GM12801 (cell line): Measurements from ENCODE around the gene STOX2.

ENCODE experiments used
- TF ChIP-seq, protein P1 (sequence below): IDR thresholded peaks from one replicate; pipeline ENCODE4 v1.5.1; 2011; ENCODE audit warnings: control low read depth; ENCODE audit not compliant: insufficient read length; ENCODE audit errors: extremely low read depth

The STOX2 gene

DNA sequence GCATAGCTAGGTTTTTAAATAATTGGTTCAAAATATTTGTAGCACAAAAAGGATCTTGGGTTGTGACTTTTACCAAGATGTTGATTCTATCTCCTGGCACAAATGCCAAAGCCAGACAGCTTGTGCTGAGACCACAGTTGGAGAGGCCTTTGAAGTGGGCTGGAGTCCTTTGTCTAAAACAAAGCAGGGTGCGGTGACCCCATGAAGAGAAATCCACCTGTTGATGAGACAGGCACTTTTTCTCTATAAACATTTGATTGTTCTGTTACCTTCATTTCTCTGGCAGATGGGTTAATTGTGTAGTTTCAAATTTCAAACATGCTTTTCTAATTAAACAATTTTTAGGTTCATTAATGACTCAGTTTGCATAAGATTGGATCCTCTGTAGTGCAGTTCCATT lies 56.7 kb downstream of the STOX2 start:
- TF ChIP-seq, protein P1, sequence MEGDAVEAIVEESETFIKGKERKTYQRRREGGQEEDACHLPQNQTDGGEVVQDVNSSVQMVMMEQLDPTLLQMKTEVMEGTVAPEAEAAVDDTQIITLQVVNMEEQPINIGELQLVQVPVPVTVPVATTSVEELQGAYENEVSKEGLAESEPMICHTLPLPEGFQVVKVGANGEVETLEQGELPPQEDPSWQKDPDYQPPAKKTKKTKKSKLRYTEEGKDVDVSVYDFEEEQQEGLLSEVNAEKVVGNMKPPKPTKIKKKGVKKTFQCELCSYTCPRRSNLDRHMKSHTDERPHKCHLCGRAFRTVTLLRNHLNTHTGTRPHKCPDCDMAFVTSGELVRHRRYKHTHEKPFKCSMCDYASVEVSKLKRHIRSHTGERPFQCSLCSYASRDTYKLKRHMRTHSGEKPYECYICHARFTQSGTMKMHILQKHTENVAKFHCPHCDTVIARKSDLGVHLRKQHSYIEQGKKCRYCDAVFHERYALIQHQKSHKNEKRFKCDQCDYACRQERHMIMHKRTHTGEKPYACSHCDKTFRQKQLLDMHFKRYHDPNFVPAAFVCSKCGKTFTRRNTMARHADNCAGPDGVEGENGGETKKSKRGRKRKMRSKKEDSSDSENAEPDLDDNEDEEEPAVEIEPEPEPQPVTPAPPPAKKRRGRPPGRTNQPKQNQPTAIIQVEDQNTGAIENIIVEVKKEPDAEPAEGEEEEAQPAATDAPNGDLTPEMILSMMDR = no peak

DNA sequence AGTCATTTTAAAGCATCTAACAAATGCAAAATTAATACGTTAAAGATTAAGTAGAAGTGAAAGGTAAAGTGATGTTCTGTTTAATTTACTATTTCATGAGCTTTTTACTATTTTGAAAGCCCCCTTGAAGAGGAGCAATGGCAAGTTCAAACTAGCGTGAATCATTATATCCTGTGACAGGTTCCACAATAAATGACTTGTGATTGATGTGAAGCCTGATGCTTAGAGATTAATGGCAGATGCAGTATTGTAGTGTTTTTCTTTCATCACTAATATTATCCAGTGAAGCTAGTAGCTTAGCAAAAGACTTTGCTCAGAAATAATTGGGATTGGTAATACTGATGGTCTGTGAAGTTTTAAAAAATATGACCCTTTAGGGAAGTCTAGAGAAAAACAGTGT lies 57.3 kb downstream of the STOX2 start:
- TF ChIP-seq, protein P1 = no peak

DNA sequence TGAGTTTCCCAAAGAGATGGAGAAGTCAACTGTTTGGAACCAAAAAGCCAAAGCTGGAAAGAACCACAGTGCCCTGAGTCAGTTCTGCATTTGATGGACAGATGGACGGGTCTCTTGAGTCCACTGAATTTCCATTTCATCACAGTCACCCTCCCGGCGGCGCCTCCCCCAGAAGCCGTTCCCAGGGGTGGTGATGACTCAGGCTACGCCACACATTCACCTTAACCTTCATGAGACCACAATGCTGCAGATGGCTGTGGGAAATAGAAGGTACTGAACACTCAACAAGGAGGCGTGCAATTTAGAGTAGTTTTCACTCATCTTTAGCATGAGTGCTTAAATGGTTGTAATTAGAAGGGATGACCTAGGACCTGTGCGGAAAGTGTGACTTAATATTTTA lies 61.3 kb downstream of the STOX2 start:
- TF ChIP-seq, protein P1 = no peak

DNA sequence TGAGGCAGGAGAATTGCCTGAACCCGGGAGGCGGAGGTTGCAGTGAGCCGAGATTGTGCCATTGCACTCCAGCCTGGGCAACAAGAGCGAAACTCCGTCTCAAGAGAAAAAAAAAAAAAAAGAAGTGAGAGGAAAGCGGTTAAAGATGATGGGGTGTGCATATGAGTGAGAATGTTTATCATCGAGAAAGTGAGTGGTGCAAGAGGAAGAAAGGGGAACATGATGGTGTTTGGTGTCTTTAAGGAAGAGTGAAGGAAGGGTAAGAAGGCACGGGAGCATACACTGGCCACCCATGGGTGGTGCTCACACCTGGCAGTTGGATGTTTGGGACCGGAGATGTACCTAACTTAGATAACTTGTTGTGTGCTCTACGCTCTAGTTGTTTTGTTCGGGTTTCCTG lies 62.2 kb downstream of the STOX2 start:
- TF ChIP-seq, protein P1 = no peak

DNA sequence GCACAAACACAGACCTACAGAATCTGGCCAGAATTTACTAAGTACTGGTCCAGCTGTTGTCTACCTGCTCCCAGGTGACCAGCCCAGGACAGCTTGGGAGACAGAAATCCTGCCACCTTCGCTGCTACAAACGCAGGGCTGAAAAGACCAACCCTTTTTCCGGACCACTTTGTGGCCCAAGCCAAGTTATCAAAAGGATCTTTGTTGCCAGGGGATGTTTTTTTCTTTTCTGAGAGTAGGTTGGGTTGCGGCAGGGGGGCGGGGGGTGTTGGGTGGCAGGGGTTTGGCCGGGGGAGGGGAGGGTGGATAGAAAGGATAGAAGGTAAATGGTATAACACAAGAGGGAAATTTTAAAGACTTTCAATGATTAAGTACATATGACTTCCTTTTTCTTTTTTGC lies 63.4 kb downstream of the STOX2 start:
- TF ChIP-seq, protein P1 = no peak

DNA sequence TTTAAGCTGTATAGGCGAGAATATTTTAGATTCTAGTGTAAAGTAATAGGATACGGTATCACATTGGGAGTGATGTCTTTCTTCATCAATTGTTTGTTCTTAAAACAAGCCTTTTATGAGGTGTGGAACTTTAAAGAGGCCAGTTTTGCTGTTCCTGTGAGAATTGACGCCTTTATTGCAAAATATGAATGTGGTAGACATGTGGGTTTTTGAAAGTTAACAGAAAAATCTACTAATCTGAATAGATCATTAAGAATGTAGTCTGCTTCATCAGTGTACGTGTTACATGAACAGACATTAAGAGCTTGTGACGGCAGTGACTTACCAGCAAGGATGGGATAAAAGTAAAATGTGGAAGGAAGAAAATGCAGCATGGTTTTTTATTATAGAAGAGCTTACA lies 63.8 kb downstream of the STOX2 start:
- TF ChIP-seq, protein P1 = no peak

DNA sequence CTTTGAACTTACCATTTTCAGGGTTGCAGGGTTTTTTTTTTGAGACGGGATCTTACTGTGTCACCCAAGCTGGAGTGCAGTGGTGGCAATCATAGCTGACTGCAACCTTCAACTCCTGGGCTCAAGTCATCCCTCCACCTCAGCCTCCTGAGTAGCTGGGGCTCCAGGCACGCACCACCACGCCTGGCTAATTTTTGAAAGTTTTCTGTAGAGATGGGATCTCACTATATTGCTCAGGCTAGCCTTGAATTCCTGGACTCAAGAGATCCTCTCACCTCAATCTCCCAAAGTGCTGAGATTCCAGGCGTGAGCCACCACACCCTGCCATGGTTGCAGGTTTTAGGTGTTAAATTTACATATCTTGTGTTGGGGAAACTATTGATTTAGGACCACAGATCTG lies 64.5 kb downstream of the STOX2 start:
- TF ChIP-seq, protein P1 = no peak
